Measurements from ENCODE around the gene CHCHD2.
A peak's percentile ranks its signal among the peaks of the same experiment; 100 is the strongest.
"Not testable (repeated sequence)": the region's sequence is repeated elsewhere in the genome, so short reads cannot be mapped to it uniquely, and the experiment has no call there.

Gene CHCHD2

DNA sequence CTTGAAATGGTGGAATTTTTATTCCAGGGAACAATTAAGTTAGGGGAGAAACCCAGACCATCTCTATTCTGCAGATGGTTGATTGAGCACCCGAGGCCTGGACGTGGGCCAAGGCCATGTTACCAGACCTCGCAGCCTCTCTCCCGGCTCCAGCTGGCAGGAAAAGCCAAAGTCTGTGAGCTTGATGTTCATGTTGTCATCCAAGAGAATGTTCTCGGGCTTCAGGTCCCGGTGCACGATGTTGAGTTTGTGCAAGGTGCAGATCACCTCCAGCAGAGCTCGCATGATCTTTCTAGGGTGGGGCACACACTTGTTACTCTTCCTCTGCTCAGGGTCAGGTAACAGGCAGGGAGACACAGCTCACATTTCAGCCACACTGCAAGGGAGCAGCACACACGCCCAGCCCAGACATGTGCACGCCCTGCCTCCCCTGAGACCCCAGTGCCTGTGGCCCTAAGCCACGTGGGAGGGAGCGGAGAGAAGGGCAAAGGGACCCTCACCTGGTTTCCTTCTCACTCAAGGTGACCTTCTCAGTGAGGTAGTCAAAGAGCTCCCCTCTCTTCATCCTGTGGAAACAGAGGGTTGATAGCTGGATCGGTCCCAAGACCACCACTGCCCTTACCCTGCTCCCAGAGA lies 23.0 kb downstream of the CHCHD2 start:
- no peak for DNase-seq (ENCODE audit: low spot score)

DNA sequence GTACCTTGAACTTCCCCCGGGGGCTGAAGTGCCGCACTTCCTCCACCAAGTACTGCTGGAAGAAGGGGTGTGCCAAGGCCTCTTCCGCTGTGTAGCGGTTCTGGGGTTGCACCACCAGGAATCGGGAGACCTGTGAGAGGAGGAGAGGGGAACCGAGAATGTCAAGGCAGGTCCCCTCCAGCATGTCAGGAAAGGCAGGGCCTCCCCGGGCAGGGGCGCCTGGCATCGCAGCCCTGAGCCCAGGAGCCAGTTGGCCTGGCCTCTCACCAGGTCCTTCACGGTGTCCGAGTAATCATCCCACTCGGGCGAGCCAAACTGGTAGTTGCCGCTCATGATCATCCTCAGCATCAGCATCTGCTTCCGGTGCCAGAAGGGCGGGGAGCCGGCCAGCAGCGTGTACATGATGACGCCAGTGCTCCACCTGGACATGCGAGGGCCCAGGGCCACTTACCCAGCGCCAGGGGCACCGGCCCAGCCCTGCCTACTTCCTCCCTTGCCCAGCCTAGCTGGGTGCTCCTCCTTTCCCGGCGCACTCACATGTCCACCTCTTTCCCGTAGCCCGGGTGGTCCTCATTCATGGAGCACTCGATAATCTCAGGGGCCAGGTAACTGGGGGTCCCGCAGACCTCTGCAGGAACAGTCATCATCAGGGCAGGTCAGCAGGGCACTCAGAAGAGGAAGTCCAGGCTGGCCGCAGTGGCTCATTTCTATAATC lies 24.5 kb downstream of the CHCHD2 start:
- no peak for DNase-seq (ENCODE audit: low spot score)

DNA sequence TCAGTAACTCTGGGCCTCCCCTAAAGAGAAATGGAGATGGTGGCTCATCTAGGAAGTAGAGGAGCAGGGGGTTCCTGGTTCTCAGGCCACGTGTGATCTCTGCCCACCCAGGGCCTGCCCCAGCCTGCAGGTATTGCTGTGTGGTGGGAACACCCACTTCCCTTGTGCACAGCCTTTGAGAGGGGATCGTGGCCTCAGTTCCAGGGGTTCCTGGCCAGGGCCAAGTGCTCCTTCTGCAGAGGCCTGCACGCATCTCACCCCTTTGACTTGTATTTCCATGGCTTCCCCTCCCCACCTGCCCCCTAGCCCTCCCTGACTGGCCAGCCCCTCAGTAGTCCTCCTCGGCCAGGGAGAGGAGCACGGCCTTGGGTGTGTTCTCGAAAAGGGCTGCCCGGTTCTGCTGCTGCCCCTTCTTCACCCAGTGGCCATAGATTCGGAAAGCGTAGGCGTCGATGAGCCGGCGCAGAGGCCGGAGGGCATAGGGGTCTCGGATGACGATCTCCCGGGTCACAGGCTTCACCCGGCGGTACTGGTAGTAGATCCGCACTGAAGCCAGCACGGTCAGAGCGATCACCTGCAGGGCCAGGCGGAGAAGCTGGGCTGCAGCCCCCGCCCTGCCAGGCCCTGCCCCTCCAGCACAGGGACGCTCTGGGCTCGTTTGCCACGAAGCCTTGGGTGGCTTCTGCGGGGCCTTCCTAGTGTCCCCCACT lies 25.4 kb downstream of the CHCHD2 start:
- DNase-seq (ENCODE audit: low spot score), result not testable (repeated sequence)

DNA sequence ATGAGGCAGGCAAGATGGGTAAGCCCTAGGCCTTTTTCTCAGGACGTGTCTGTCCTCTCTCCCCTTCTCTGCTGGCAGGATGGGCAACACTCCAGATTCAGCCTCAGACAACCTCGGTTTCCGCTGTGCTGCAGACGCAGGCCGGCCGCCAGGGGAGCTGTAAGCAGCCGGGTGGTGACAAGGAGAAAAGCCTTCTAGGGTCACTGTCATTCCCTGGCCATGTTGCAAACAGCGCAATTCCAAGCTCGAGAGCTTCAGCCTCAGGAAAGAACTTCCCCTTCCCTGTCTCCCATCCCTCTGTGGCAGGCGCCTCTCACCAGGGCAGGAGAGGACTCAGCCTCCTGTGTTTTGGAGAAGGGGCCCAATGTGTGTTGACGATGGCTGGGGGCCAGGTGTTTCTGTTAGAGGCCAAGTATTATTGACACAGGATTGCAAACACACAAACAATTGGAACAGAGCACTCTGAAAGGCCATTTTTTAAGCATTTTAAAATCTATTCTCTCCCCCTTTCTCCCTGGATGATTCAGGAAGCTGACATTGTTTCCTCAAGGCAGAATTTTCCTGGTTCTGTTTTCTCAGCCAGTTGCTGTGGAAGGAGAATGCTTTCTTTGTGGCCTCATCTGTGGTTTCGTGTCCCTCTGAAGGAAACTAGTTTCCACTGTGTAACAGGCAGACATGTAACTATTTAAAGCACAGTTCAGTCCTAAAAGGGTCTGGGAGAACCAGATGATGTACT lies 26.7 kb downstream of the CHCHD2 start:
- peak; percentile 85 for DNase-seq (ENCODE audit: low spot score)

DNA sequence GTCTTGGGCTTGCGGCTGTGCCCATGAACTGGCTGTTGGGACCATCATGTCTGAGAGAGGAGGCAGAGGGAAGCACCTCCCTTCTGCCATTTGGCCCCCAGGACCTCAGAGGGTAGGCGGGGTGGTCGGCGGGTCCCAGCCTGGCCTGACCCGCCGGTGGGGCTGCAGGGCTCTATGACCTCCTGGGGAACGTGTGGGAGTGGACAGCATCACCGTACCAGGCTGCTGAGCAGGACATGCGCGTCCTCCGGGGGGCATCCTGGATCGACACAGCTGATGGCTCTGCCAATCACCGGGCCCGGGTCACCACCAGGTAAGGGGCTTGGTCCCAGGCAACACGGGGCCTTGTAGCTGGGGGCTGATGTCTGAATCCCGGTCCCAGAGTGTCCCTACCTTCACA lies 28.1 kb downstream of the CHCHD2 start:
- DNase-seq (ENCODE audit: low spot score), result no peak

DNA sequence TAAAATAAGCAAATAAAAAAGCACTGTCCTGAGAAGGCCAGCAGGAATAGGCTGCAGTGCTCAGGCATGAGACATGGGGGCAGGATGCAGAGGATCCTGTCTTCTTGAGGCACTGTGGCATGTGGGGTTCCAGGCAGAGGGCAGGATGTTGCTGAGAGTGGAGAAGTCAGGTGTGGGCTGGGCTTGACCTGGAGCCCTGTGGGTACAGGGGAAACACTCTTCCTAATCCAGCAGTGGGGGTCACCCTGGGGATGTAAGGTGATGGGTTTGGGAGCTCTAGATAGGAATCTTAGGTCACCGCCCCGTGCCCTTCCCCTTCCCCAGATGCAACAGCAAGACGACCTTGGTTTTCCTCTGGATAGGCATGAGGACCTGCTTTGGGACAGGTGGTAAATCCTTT lies 28.6 kb downstream of the CHCHD2 start:
- no peak for DNase-seq (ENCODE audit: low spot score)

DNA sequence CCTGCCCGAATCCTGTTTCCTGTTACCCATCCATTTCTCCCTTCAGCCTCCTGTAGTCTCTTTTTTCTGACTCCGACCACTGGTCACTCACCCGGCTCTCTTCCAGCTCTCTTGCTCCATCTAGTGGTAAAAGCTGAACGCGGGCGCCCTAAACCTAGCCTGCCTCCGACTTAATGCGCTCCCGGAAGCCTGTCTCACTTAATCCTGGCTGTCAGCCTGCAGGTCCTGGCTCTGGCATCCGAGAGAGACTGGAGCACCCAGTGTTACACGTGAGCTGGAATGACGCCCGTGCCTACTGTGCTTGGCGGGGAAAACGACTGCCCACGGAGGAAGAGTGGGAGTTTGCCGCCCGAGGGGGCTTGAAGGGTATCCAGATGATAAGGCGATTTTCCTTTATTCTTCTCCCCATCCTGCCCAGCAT lies 31.9 kb downstream of the CHCHD2 start:
- DNase-seq (ENCODE audit: low spot score), result peak; percentile 90

DNA sequence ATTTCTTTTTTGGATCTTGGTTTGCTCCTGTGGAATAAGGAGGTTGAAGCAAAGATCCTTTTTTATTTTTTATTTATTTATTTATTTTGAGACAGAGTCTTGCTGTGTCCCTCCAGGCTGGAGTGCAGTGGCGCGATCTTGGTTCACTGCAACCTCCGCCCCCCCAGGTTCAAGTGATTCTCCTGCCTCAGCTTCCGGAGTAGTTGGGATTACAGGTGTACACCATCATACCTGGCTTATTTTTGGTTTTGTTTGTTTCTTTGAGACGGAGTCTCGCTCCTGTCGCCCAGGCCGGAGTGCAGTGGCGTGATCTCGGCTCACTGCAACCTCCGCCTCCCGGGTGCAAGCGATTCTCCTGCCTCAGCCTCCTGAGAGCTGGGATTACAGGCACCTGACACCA lies 39.9 kb downstream of the CHCHD2 start:
- DNase-seq (ENCODE audit: low spot score), result not testable (repeated sequence)

DNA sequence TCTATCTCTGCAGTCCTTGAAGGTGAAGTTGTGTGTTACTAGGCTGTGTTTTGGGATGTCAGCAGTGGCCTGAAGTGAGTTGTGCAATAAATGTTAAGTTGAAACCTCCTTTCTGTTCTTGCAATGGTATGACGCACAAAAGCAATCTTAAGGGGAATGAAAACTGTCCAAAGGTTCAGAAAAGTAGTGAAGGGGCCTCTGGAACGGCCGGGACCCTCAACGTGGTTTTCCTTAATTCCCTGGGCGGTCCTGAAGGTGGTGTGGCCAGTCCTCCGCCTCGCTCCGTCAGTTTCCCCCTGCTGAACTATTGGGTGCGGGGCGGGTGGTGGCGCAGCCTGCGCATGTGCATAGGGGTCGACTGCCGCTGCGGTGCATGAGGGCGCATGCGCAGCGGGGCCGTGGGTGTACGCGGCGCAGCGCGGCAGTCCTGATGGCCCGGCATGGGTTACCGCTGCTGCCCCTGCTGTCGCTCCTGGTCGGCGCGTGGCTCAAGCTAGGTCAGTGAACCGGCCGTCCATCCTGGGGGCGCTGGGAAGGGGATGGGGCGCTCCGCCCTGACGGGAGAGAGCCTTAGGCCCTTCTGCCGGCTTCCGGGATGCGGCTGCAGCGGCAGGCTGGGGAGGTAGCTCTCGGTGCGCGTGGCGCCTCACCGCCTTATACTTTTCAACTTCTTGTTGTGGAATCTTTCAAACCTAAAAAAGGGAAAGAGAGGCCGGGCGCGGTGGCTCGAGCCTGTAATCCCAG lies 42.2 kb downstream of the CHCHD2 start, which contains the start of gene SUMF2:
Gene SUMF2, plus strand, starts transcription at position 405 of the 744 bp plus-strand sequence. Its CDS starts 26 bp downstream, at position 431.
- DNase-seq (ENCODE audit: low spot score), result peak; percentile 99

DNA sequence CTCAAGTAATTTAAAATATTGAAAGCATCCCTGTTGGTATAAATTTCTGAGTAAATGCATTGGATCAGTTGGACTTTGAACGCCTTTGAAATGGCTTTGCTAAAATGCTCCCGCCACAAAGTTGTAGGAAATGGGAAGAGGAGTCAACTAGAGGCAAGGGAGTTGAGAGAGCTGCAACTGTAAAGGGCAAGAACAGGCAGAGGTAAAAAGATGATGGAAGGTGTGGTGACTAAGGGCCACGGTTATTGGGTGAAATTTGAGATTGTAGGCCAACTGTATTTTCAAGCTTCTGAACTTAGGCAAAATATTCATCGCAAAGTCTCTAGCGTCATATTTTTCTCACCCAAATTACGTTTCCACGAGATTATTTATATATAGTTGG lies 42.8 kb downstream of the CHCHD2 start:
- no peak for DNase-seq (ENCODE audit: low spot score)

DNA sequence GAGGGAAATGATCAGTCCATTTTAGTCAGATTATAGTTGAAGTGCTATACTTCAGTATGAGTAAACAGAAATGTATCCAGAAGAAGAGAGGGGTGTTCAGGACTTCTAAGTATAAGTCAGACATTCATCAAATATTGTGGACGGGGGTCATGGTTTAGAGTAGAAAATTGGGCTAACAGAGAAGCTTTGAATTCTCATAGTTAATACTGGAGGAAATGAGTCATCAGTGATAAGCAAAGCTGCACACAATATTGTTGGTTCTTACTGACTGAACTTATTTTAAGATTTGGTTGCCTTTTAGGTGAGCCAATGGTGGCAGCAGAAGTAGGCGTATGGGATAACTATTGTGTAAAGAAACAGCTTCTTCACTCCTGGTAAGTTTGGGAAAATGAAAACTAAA lies 43.9 kb downstream of the CHCHD2 start:
- no peak for DNase-seq (ENCODE audit: low spot score)

DNA sequence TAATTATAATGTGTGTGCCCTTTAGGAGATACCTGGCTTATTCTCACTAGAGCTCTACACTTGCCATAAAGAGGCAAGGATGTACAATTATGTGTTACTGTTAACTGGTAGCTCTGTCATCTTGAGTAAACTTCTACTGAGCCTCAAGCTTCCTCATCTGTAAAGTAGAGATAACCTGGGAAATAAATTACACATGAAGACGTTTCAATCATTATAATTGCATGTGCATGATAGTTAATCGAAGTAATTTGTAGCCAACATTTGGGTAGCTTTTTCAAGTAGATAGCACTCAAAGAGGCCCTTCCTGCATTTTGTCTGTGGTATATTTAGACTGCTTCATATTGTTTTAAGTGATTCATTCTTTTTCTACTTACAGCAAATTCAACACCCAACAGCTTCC lies 52.3 kb downstream of the CHCHD2 start:
- no peak for DNase-seq (ENCODE audit: low spot score)

DNA sequence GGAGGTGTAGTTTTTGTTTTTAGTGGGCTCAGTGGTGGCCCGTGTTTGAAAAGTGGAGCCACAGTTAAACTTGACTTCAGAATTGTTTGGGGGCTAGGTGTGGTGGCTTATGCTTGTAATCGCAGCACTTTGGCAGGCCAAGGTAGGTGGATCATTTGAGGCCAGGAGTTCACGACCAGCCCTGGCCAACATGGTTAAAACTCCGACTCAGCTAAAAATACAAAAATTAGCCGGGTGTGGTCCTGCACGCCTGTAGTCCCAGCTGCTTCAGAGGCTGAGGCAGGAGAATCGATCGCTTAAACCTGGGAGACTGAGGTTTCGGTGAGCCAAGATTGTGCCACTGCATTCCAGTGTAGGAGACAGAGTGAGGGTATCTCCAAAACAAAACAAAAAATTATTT lies 52.9 kb downstream of the CHCHD2 start:
- DNase-seq (ENCODE audit: low spot score), result no peak
